NCI-H2081 treated with DMSO at 0.1 percent for 48 hours (cell line): ENCODE results near the gene SLC7A11.

Source experiments
- DNase-seq: peaks from one replicate; lab custom pipeline; 2025; lab: John Stamatoyannopoulos, UW

SLC7A11 gene

DNA sequence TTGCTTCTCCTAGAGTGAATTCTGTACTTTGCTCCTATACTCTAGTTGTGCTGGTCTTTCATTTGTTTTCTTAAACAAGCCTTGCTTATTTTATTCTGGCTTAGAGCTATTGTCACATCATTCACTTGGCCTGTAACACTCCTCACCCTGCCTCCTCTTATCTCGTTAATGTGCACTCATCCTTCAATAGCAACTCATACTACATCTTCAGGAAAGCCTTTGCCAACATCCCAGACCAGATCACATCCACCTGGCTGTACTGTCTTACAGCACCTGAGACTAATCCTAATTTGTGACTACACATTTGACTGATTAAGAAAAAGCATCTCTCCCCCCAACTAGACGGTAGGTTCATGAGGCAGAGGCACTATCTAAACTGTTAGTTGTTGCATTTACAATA, 80.8 kb downstream of the SLC7A11 start:
- no peak for DNase-seq

DNA sequence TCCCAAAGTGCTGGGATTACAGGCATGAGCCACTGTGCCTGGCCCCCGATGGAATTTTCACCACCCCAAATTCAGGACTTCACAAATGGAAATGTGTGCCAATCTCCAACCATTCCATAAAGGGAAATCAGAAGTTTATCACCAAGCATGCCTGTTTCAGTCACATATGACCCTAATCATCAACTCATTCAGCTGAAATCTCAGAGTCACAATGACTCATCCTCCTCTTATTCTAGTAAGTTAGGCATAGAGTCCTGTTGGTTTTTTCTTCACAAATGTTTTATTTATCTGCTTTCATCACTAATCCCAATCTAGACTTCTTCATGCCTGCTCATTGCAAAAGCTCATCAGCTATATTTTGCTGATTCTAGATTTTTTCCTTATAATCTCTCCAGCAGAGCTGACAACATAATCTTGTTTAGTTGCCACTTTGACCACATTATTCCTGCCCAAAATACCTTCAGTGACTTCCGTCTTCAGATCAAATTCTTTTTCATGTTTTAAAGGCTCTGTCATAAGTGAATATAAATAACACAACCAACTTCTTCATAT, 83.3 kb downstream of the SLC7A11 start:
- no peak for DNase-seq

DNA sequence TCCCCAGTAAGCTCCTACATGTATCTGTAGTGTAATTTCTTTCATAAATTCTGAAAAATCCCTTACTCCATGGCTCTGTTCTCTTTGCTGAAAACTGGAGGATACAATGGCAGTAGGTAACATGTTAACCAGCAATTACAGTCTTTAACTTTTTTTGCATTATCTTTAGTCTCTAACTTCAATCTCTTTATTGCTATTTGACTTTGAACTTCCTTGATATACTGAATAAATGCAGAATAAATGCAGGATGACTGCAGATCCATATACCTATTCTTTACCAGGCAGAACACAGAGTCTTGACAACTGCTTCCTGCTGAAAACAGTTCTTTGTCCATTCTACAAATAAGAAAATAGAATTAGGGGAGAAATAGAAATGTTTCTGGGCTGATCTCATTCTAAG, 101.3 kb downstream of the SLC7A11 start:
- DNase-seq, result no peak

DNA sequence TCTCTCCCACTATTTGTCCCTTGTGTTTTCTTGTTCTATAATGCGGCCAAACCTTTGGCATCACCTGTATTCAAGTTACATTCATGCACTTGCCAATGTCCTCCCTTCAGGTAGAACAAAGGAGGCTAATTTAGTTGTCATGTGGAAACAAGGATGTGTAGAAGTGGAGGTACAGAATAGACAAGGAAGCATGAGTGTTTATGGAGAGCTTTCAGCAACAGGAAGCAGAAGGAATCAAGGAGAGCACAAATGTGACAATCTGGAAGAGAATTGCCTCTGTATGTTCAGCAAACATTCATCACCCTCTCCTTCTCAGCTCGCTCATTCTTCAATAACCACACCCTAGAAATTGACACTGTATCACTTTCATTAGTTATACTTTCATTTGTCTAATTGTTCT, 103.4 kb downstream of the SLC7A11 start:
- DNase-seq, result no peak

DNA sequence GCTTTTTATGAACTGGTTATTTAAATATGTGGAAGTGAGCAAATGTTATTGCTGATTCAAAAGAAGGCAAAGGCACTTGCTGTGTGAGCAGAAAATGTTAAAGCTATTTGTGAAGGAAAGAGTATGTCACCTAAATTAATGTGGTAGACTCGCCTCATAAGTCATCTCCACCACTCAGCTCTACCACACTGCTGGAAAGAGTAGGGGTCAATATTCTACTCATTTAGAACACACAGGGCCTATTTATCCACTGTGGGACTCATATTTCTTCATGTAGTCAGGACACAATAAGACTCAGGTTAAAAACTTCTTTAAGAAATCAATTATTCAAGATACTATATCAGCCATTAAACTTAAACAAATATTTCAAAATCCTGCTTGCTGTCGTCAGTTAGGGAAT, 106.5 kb downstream of the SLC7A11 start:
- no peak for DNase-seq

DNA sequence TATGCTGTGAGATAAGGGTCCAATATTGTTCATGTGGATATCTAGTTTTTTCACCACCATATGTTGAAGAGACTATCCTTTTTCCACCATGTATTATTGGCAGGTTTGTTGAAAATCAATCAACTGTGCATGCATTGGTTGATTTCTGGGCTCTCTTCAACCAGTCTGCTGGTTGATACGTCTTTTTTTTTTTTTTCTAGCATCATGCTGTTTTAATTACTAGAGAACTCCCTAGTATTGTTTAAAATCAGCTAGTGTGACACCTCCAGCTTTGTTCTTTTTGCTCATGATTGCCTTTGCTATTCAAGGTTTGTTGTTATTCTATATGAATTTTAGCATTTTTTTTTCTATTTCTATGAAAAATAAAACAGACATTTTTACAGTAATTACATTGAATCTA, 123.9 kb downstream of the SLC7A11 start:
- DNase-seq, result no peak

DNA sequence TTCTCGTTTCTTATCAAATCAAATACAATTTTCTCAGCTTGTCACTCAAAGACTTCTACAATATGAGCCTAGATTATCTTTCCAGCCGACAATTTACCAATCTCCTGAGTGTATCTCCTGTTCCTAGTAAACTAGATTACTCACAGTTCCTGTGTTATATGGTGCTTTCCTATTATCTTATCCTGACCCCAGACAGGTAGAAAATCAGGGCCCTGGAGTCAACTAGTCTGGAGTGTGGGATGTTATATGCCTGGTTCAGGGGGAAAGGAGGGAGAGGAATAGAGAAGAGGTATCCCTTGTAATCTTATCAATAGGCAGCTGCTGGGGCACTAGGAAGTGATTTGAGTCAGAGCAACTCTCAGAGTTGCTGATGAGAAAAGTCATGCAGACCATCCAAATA, 127.1 kb downstream of the SLC7A11 start:
- DNase-seq, result no peak

DNA sequence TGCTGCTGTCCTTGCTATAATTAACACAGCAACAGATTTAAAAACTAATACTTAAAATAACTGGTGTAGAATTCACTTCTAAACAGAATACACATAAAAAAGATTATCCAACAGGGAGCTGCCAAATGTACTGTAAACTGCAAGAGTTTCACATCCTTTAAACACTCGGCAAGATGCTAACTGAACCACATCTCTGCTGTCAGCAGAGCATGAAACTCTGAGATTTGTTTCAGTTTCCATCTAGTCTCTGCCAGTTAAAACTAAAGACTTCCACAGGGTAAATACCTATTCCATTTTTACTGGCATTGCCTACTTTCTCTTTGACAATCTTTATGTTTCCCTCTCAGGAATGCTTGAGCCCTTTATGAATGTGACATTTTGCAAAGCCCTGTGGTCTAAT, 127.7 kb downstream of the SLC7A11 start:
- no peak for DNase-seq
